Stimulated activated naive CD4-positive, alpha-beta T cell (primary cell): ENCODE data around the gene LYL1.
A peak's percentile ranks its signal among the peaks of the same experiment; 100 is the strongest.

ENCODE experiments used
- DNase-seq, 6 experiments: peaks; one replicate each; lab custom pipeline; 2025; lab: John Stamatoyannopoulos, UW

The LYL1 gene

GRCh38 chr19:13129384-13129783 lies 26.7 kb upstream of the LYL1 start:
- DNase-seq: no peak

DNA sequence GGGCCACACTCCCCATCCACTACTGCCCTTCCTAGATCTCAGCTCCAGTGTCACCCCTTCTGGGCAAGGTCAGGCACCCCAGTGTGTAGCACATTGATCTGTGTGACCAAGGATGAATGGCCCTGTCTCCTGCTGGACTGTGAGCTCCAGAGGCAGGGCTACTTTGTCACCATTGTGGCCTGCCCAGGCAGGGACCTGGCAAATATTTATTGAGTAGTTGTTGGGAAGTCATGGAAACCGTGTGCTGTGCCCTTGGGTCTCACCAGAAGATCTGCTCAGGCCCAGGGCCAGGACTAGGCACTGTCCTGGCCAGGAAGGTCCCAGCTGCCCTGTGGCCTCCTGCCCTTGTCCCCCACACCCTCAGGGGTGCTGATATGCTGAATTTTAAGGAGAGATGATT lies 25.9 kb upstream of the LYL1 start:
- no peak for DNase-seq

DNA sequence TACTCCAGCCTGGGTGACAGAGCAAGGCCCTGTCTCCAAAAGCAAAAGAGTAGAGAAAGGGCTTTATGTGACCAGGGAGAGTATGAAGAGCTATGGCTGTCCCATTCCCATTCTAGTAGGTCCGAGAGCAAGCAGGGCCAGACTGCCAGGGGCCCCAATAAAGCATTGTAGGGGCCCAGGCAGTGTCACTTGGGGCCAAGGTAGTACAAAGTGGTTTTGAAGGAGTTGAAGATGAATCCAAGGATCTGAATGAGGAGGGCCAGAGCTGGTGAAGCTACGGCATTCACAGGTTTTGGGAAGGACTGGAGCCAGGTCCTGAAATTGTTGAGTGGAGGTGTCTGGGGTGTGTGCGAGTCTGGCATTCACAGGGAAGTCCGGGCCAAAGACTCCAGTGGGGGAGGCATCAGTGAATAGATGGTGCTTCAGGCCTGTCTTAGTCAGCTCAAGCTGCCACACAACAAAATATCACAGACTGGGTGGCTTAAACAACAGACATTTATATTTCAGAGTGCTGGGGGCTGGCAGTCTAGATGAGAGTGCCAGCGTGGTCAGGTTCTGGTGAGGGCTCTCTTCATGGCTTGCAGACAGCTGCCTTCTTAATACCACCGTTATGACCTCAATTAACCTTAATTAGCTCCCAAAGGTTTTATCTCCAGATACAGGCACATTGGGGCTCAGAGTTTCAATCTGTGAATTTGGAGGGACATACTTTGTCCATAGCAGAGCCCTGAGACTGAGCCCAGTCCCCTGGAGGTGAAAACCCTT lies 25.3 kb upstream of the LYL1 start:
- no peak for DNase-seq

DNA sequence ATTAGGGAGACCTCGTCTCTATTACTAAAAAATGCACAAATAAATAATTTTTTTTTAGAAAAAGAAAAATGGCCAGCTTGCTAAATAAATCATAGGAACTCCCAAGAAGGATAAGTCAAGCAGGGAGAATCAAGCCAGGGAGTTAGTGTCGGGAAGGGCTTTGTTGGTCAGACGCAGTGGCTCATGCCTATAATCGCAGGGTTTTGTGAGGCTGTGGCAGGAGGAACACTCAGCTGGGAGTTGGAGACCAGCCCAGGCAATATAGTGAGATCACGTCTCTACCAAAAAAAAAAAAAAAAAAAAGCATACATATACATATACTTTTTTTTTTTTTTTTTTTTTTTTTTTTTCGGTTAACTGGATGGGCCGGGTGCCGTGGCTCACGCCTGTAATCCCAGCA lies 24.4 kb upstream of the LYL1 start:
- no peak for DNase-seq

GRCh38 chr19:13122980-13123957 lies 20.6 kb upstream of the LYL1 start:
- DNase-seq: no peak

DNA sequence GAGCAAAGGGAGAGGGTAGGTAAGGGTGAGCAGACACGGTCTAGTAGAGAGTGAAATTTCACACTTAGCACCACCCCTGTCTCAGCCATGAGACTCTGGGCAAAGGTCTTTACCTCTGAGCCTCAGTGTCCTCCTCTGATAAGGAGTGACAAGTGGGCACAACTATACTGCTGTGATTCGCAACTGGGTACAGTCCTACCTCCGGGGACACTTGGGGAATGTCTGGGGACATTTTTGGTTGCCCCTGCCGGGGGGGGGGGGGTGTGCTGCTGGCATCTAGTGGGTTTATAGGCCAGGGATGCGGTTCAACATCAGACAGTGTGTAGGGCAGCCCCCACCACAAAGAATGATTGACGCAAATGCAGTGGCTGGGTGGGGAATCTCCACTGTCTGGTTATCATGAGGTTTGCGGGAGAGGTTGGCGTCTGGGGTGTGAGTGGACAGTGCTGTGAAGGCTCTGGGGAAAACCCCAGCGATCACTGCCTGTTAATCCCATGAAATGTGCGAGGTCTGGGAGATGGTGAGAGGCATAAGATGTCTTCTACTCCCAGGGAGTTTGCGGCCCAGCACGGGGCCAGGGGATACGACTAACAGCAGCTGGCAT lies 19.7 kb upstream of the LYL1 start:
- DNase-seq: no peak

- DNase-seq: no peak
Measured at GRCh38 chr19:13121551-13122274, 19.1 kb upstream of the LYL1 start.

DNA sequence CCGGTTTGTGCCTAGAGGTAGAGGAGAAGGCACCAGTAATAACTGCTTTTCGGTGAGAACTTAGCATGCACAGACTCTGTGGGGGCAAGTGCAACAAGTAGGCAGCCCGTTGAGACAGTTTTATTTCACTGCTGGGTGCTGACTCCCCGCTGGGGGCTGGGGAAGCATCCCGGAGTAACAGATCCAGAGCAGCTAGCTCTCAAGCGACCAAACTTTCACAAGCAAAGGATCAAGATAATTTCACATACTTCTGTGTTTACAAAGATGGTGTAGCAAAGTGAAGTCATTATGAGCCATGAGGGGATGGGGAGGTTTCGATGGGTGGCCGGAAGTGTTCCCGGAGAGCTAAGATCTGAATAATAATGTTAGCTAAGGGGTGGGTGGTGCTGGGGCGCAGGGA lies 18.2 kb upstream of the LYL1 start:
- no peak for DNase-seq

DNA sequence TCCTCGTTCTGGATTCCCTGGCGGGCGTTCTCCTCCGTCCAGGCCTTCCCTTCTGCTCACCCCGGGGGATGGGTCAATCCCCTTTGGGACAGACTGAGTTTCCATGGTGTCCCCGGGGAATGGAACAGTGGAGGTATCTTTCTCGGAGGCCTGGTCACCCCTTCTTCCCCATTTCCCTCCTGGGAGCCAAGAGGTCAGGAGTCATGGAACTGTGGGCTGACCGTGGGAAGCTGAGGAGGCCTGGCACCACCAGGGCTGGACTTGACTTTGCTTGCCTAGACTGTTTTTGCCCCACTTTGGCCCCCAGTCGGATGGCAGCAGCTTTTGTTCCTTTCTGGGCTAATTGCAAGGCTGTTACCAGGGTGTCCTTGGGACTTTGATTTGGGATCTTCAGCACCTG lies 17.4 kb upstream of the LYL1 start:
- no peak for DNase-seq

- no peak for DNase-seq
Measured at GRCh38 chr19:13119627-13120026, 17.0 kb upstream of the LYL1 start.

GRCh38 chr19:13118424-13119193 lies 16.0 kb upstream of the LYL1 start:
- DNase-seq: peak in 2 of 6 experiments; percentile 32 to 40

GRCh38 chr19:13117772-13118423 lies 15.2 kb upstream of the LYL1 start, which contains the start of gene NACC1:
Gene NACC1, plus strand, starts transcription at chr19:13118264. Its CDS starts 16,944 bp downstream, at chr19:13135208.
- DNase-seq: peak; percentile 78 to 88 (median 80)

DNA sequence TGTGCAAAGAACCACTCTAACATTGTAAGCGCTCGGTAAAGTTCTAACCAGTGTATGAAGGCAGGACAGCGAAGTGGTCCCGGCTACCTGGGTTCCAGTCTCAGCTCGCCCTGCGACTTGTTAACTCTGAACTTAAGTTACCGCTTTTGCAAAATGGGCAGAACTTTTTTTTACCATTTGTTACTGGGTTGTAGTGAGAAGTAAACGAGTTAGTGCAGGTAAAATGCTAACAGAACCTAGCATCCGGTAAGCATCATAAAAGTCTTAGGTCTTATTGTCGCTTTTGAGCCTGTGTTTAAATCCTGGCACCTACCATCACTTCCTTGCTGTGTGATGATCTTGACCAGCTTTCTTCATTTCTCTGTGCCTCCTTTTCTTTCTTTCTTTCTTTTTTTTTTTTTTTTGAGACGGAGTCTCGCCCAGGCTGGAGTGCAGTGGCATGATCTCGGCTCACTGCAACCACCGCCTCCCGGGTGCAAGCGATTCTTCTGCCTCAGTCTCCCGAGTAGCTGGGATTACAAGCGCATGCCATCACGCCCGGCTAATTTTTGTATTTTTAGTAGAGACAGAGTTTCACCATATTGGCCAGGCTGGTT lies 14.6 kb upstream of the LYL1 start:
- DNase-seq: peak in 4 of 6 experiments; percentile 48 to 77 (median 62)

- DNase-seq: peak; percentile 78 to 89 (median 85)
Measured at GRCh38 chr19:13116282-13117175, 13.9 kb upstream of the LYL1 start, which contains the start of gene TRMT1. Gene TRMT1, minus strand, starts transcription at chr19:13116740. Its CDS starts 341 bp downstream, at chr19:13116399.

GRCh38 chr19:13115936-13116281 lies 13.3 kb upstream of the LYL1 start:
- DNase-seq: no peak

GRCh38 chr19:13112555-13112954 lies 9.9 kb upstream of the LYL1 start:
- no peak for DNase-seq

GRCh38 chr19:13110099-13110610 lies 7.5 kb upstream of the LYL1 start:
- DNase-seq: no peak

GRCh38 chr19:13109361-13110098 lies 6.9 kb upstream of the LYL1 start:
- DNase-seq: no peak
